Hepatocyte (in vitro differentiated cells): Measurements from ENCODE around the gene PIANP. TPM values are rescaled to one million over a fixed set of nuclear protein-coding genes. Genes with fewer than 3 reads are reported as not detected.
A peak's percentile ranks its signal among the peaks of the same experiment; 100 is the strongest.

Experiments used
- DNase-seq: peaks from one replicate; pipeline ENCODE4 v3.0.0-alpha.2; 2016; ENCODE audit warnings: low spot score
- H2AFZ ChIP-seq: fragments of 200-600 bp; sonication (generic); 2 replicates; pipeline ENCODE4 v1.6.0; 2016; ENCODE audit warnings: antibody characterized with exemption, mild to moderate bottlenecking
- H3K27ac ChIP-seq: fragments of 200-600 bp; sonication (generic); 2 replicates; pipeline ENCODE4 v1.5.1; 2016; ENCODE audit warnings: mild to moderate bottlenecking
- H3K27me3 ChIP-seq: fragments of 200-600 bp; sonication (generic); 2 replicates; pipeline ENCODE4 v1.6.1; 2016
- H3K36me3 ChIP-seq: fragments of 200-600 bp; sonication (generic); replicated peaks from 2 replicates; pipeline ENCODE4 v1.5.1; 2016; ENCODE audit warnings: low read depth; ENCODE audit not compliant: insufficient read depth
- H3K4me1 ChIP-seq: fragments of 200-600 bp; sonication (generic); 2 replicates; pipeline ENCODE4 v1.5.1; 2016; ENCODE audit warnings: mild to moderate bottlenecking, moderate library complexity; ENCODE audit not compliant: insufficient read depth
- H3K4me2 ChIP-seq: fragments of 200-600 bp; sonication (generic); 2 replicates; pipeline ENCODE4 v1.6.0; 2016
- H3K4me3 ChIP-seq: fragments of 200-600 bp; sonication (generic); 2 replicates; pipeline ENCODE4 v1.5.1; 2016; ENCODE audit warnings: mild to moderate bottlenecking
- H3K79me2 ChIP-seq: fragments of 200-600 bp; sonication (generic); 2 replicates; pipeline ENCODE4 v1.6.0; 2017; ENCODE audit warnings: mild to moderate bottlenecking
- H3K9me2 ChIP-seq: fragments of 200-600 bp; sonication (generic); replicated peaks from 2 replicates; pipeline ENCODE4 v1.6.0; 2017; ENCODE audit warnings: mild to moderate bottlenecking; ENCODE audit not compliant: insufficient read depth
- H3K9me3 ChIP-seq: fragments of 200-600 bp; sonication (generic); 2 replicates; pipeline ENCODE4 v1.5.1; 2016; ENCODE audit warnings: low read depth, mild to moderate bottlenecking
- H4K20me1 ChIP-seq: fragments of 200-600 bp; sonication (generic); 2 replicates; pipeline ENCODE4 v1.6.0; 2016; ENCODE audit warnings: mild to moderate bottlenecking; ENCODE audit not compliant: insufficient read depth, poor library complexity, severe bottlenecking
- CTCF ChIP-seq: fragments of 200-600 bp; sonication (generic); IDR thresholded peaks from 2 replicates; pipeline ENCODE4 v1.5.1; 2016; ENCODE audit warnings: antibody characterized with exemption, mild to moderate bottlenecking; ENCODE audit not compliant: poor library complexity
- EZH2 ChIP-seq: fragments of 200-600 bp; sonication (generic); IDR thresholded peaks from 2 replicates; pipeline ENCODE4 v1.6.1; 2016; ENCODE audit warnings: antibody characterized with exemption, mild to moderate bottlenecking, borderline replicate concordance
- EZH2phosphoT487 ChIP-seq: fragments of 200-600 bp; sonication (generic); IDR thresholded peaks from one replicate; pipeline ENCODE4 v1.6.1; 2018; ENCODE audit warnings: antibody characterized with exemption, mild to moderate bottlenecking, low read depth, moderate library complexity; ENCODE audit not compliant: unreplicated experiment, severe bottlenecking
- WGBS: methylation state at CpG from one replicate; pipeline ENCODE4 v1.1.6; 2016; ENCODE audit warnings: low lambda C conversion rate; ENCODE audit errors: missing lambda C conversion rate; 5-methylcytosine and 5-hydroxymethylcytosine counted together
- polyA plus RNA-seq: library from polyadenylated mRNA; unstranded; fragments of >200 nt; fragmentation: Nextera tagmentation; extraction: Ambion mirVana; gene quantifications from 2 replicates; pipeline ENCODE4 v1.2.1, GENCODE V29; 2016
- total RNA-seq: library from RNA; depleted of rRNA; stranded (reverse); fragments of >200 nt; gene quantifications from 2 replicates; pipeline ENCODE4 v1.2.3, GENCODE V29; 2014

PIANP gene
- total and polyA plus RNA-seq, 2 experiments from 2014 or later, result 0.17 to 0.95 TPM

DNA sequence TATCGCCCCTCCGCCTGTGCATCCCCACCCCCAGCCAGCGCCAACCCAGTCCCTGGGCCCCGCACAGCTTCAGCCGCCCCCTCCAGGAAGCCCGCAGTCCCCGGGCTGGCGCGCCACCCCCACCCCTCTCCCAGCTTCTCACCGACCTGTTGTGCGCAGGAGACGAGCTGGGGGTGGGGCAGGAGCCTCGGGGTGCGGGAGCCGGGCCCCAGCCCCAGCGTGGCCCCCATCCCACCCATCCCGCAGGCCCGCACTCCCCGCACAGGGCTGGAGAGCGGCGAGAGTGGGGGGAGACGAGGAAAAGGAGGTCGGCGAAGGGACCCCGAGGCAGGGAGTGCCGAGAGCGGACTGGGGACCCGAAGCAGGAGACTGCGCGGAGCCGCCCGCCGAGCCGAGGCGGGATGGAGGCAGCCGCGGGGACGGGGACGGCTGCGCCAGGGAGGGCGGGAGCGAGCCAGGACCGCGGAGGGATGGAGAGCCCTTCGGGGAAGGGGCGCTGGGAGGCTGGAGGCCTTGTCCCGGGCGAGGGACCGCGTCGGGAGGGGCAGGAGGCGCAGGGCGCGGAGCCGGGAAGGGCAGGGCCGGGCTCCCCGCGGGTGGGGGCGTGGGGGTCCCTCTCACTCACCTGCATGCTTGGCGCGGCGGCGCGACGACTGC, 498 bp downstream of the PIANP start:
- peaks cover 10% of the 10 kb centered on the region for H3K4me1 ChIP-seq
- peaks cover 73% of the 10 kb centered on the region for H3K27me3 ChIP-seq
- no peaks in the 10 kb centered on the region for H3K36me3 ChIP-seq
- no peaks in the 10 kb centered on the region for H3K9me2 ChIP-seq
- H3K79me2 ChIP-seq, result no peaks in the 10 kb centered on the region
- TF ChIP-seq EZH2 (no peak), CTCF (no peak)
- H3K4me2 ChIP-seq, result peak overlapping the region; percentile 96
- no peaks in the 10 kb centered on the region for H3K9me3 ChIP-seq
- whole genome bisulfite sequencing, result 2% methylated on average over 8 of the region's 65 CpGs
- H2AFZ ChIP-seq, result peak overlapping the region; percentile 56
- no peak overlapping the region for H3K27ac ChIP-seq
- H3K4me3 ChIP-seq, result peak overlapping the region; percentile 58
- DNase-seq, result peak; percentile 40
- no peaks in the 10 kb centered on the region for H4K20me1 ChIP-seq

DNA sequence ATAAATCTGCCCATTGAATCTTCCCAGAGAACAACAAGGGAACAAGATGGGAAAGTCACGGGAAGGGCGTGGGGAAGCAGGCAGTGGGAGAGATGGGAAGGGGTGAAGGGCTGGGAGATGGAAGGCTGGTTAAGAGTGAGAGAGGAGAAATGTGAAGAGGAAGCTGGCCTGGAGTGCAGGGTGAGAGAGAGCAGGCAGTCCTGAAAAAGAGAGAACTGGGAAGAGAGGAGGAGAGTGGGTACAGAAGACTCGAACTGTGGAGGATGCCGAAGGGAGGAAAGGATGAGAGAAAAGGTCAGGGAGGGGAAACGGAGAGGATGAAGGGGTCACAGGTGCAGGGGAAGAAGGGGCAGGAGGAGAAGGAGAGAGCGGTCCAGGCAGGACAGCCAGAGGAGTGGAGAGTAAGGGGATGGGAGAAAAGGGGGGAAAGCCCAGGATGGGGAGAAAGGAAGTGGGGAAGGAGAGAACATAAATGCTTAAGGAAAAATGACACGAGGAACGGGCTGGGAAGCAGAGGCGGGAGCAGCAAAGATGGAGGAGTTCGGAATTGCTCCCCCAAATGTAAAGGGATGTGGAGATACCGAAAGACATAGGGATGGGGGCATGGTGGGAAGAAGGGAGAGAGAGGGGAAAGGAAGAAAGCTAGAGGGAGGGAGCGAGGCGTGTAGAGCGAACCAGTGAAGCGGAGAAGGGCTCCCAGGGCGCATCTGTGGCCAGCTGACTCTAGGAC, 1.2 kb downstream of the PIANP start:
- Histone ChIP-seq H3K36me3 (no peaks in the 10 kb centered on the region), H3K27ac (no peak overlapping the region), H3K79me2 (no peaks in the 10 kb centered on the region), H3K4me2 (peak overlapping the region; percentile 96), H3K27me3 (peaks cover 69% of the 10 kb centered on the region), H3K9me3 (no peaks in the 10 kb centered on the region), H3K4me1 (peaks cover 10% of the 10 kb centered on the region), H3K4me3 (no peak overlapping the region), H2AFZ (peak overlapping the region; percentile 56), H3K9me2 (no peaks in the 10 kb centered on the region), H4K20me1 (no peaks in the 10 kb centered on the region)
- WGBS, result 24% methylated on average over 11 of the region's 16 CpGs
- DNase-seq, result no peak
- TF ChIP-seq CTCF (no peak), EZH2 (peak; percentile 31)

DNA sequence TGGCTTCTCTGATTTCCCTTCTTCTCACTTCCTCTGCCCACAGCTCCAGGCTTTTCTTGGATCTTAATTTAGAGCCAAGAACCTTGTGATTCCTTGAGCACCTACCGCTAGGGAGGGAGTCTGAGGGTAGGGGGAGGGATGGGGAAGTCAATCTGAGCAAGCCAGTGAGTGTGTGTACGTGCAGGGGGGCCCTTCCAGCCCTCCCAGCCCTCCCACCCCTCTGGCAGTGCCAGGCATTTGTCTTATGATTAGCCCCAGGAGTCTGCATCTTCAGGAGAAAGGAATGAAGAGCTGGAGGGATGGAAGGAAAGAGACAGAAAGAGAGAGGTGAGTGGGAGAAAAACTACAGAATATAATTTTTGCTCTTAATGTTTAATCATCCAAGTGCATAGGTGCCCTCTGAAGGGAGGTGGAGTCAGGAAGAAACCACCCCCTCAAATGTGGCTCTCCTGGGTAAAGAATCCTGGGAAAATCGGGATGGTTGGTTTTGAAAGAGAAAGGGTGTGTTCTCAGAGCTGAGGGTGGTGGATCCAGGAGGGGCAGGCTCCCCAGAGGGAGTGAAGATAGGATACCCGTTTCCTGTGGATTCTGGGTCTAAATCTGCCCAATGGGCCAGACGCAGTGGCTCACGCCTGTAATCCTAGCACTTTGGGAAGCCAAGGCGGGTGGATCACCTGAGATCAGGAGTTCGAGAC, 2.1 kb downstream of the PIANP start:
- Histone ChIP-seq H4K20me1 (no peaks in the 10 kb centered on the region), H3K9me2 (no peaks in the 10 kb centered on the region), H3K4me2 (no peak overlapping the region), H2AFZ (no peak overlapping the region), H3K79me2 (no peaks in the 10 kb centered on the region), H3K36me3 (no peaks in the 10 kb centered on the region), H3K9me3 (no peaks in the 10 kb centered on the region), H3K27ac (no peak overlapping the region), H3K4me1 (peaks cover 10% of the 10 kb centered on the region), H3K27me3 (peaks cover 59% of the 10 kb centered on the region), H3K4me3 (no peak overlapping the region)
- no peak for DNase-seq
- TF ChIP-seq EZH2phosphoT487 (no peak), CTCF (no peak), EZH2 (no peak)
- 71% methylated on average over 7 of the region's 8 CpGs for WGBS
